Astrocyte (in vitro differentiated cells and primary cell): Measurements from ENCODE around the gene GJA9.

ENCODE experiments used
- EZH2 ChIP-seq: IDR thresholded peaks from 2 replicates; pipeline ENCODE4 v1.6.1; 2012; ENCODE audit warnings: mild to moderate bottlenecking, low read length, inconsistent platforms; ENCODE audit not compliant: insufficient read depth
- TF ChIP-seq, protein P1 (sequence below): IDR thresholded peaks from 2 replicates; pipeline ENCODE4 v1.5.1; 2011; ENCODE audit warnings: low read depth, mild to moderate bottlenecking, inconsistent platforms, low read length, moderate library complexity; ENCODE audit not compliant: insufficient read depth

- TF ChIP-seq EZH2: no peak
- TF ChIP-seq, protein P1, sequence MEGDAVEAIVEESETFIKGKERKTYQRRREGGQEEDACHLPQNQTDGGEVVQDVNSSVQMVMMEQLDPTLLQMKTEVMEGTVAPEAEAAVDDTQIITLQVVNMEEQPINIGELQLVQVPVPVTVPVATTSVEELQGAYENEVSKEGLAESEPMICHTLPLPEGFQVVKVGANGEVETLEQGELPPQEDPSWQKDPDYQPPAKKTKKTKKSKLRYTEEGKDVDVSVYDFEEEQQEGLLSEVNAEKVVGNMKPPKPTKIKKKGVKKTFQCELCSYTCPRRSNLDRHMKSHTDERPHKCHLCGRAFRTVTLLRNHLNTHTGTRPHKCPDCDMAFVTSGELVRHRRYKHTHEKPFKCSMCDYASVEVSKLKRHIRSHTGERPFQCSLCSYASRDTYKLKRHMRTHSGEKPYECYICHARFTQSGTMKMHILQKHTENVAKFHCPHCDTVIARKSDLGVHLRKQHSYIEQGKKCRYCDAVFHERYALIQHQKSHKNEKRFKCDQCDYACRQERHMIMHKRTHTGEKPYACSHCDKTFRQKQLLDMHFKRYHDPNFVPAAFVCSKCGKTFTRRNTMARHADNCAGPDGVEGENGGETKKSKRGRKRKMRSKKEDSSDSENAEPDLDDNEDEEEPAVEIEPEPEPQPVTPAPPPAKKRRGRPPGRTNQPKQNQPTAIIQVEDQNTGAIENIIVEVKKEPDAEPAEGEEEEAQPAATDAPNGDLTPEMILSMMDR: no peak
Observed at GRCh38 chr1:38905985-38906384, 24.6 kb upstream of the GJA9 start.
